ENCODE measurements around the gene RBMS3.

DNA sequence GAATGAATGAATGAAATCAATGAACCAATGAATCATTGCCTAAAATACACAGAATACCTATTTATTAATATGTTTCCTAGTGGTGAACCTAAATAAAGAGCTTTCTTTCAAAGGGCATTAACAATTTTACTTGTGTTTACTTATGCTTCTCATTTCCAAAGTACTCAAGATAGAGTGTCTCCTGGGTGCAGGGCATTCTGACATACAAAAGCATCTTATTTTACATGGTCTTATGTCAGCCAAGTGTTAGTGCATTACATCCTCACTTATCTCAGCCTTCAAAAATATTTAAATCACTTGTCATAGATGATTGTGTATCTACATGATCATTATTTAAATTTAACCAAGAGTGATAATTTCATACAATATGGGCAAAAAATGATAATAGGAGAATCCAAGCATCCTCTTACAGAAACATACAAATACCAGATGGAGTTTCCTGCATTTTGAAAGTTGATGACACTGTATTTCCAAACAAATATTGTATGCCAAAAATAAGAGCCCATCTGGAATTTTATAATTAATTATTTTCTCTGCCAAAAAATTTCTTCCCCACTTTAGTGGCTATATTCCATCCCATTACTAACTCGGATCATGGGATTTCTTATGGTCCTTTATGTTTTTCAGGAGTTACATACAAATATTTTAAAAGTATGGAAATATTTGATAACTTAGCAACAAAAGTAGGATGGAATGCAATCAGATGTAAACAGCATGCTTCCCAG lies 279.0 kb downstream of the RBMS3 start:
- TF ChIP-seq, protein P1, sequence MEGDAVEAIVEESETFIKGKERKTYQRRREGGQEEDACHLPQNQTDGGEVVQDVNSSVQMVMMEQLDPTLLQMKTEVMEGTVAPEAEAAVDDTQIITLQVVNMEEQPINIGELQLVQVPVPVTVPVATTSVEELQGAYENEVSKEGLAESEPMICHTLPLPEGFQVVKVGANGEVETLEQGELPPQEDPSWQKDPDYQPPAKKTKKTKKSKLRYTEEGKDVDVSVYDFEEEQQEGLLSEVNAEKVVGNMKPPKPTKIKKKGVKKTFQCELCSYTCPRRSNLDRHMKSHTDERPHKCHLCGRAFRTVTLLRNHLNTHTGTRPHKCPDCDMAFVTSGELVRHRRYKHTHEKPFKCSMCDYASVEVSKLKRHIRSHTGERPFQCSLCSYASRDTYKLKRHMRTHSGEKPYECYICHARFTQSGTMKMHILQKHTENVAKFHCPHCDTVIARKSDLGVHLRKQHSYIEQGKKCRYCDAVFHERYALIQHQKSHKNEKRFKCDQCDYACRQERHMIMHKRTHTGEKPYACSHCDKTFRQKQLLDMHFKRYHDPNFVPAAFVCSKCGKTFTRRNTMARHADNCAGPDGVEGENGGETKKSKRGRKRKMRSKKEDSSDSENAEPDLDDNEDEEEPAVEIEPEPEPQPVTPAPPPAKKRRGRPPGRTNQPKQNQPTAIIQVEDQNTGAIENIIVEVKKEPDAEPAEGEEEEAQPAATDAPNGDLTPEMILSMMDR (IDR thresholded peaks at IDR 0.05), result no peak
- no peak for TF ChIP-seq POLR2AphosphoS5 (IDR thresholded peaks at IDR 0.05)
- TF ChIP-seq POLR2A (IDR thresholded peaks at IDR 0.05), result no peak
- TF ChIP-seq EP300 (IDR thresholded peaks at IDR 0.05; ENCODE audit: low read depth), result no peak
